Measurements from ENCODE around the gene CRAT.
A peak's percentile ranks its signal among the peaks of the same experiment; 100 is the strongest.

The CRAT gene

GRCh38 chr9:129138476-129139232 is 28.1 kb upstream of the CRAT start:
- no peak for TF ChIP-seq CTCF (conservative IDR thresholded peaks at IDR 0.05; ENCODE audit: control insufficient read depth, insufficient read depth, low read depth, low read length)
- peak; percentile 78 for DNase-seq (ENCODE audit: low read depth)
- no peak overlapping the region for H3K4me3 ChIP-seq (ENCODE audit: control insufficient read depth, low read depth, low read length)

- H3K4me3 ChIP-seq (ENCODE audit: control insufficient read depth, low read depth, low read length): no peak overlapping the region
- no peak for DNase-seq (ENCODE audit: low read depth)
- no peak for TF ChIP-seq CTCF (conservative IDR thresholded peaks at IDR 0.05; ENCODE audit: control insufficient read depth, insufficient read depth, low read depth, low read length)
Measured at GRCh38 chr9:129138144-129138462, 27.5 kb upstream of the CRAT start.

- DNase-seq (ENCODE audit: low read depth): no peak
- no peak overlapping the region for H3K4me3 ChIP-seq (ENCODE audit: control insufficient read depth, low read depth, low read length)
- TF ChIP-seq CTCF (conservative IDR thresholded peaks at IDR 0.05; ENCODE audit: control insufficient read depth, insufficient read depth, low read depth, low read length): no peak
Measured at GRCh38 chr9:129137292-129138143, 26.9 kb upstream of the CRAT start.

GRCh38 chr9:129136446-129137035 is 25.9 kb upstream of the CRAT start:
- no peak overlapping the region for H3K4me3 ChIP-seq (ENCODE audit: control insufficient read depth, low read depth, low read length)
- no peak for DNase-seq (ENCODE audit: low read depth)
- TF ChIP-seq CTCF (conservative IDR thresholded peaks at IDR 0.05; ENCODE audit: control insufficient read depth, insufficient read depth, low read depth, low read length): no peak

GRCh38 chr9:129135476-129135875 is 24.9 kb upstream of the CRAT start:
- no peak for TF ChIP-seq CTCF (conservative IDR thresholded peaks at IDR 0.05; ENCODE audit: control insufficient read depth, insufficient read depth, low read depth, low read length)
- H3K4me3 ChIP-seq (ENCODE audit: control insufficient read depth, low read depth, low read length): no peak overlapping the region
- DNase-seq (ENCODE audit: low read depth): no peak

GRCh38 chr9:129133082-129133481 is 22.5 kb upstream of the CRAT start:
- no peak overlapping the region for H3K4me3 ChIP-seq (ENCODE audit: control insufficient read depth, low read depth, low read length)
- no peak for DNase-seq (ENCODE audit: low read depth)
- TF ChIP-seq CTCF (conservative IDR thresholded peaks at IDR 0.05; ENCODE audit: control insufficient read depth, insufficient read depth, low read depth, low read length): no peak
